Stimulated activated CD4-positive, alpha-beta T cell treated with anti-CD3 and anti-CD28 coated beads, Interleukin-4, amount 100 ng/mL, for 4 hours (primary cell): Measurements from ENCODE around the gene RUNX2.
"Not testable (repeated sequence)": the region's sequence is repeated elsewhere in the genome, so short reads cannot be mapped to it uniquely, and the experiment has no call there.

Experiments
- DNase-seq, 2 experiments: peaks; one replicate each; pipeline ENCODE4 v3.0.0-alpha.2; 2020

The RUNX2 gene

GRCh38 chr6:45531999-45532595 lies 204.0 kb downstream of the RUNX2 start:
- no peak for DNase-seq

- no peak for DNase-seq
Observed at GRCh38 chr6:45532721-45533210, 204.6 kb downstream of the RUNX2 start.

GRCh38 chr6:45533386-45533785 lies 205.3 kb downstream of the RUNX2 start:
- DNase-seq, result no peak

- no peak for DNase-seq
Observed at GRCh38 chr6:45535933-45536332, 207.8 kb downstream of the RUNX2 start.

- no peak for DNase-seq
Observed at GRCh38 chr6:45537539-45537938, 209.4 kb downstream of the RUNX2 start.

- no peak for DNase-seq
Observed at GRCh38 chr6:45538641-45539547, 210.8 kb downstream of the RUNX2 start.

GRCh38 chr6:45540375-45540920 lies 212.3 kb downstream of the RUNX2 start:
- DNase-seq, result no peak

- no peak for DNase-seq
Observed at GRCh38 chr6:45541934-45542333, 213.8 kb downstream of the RUNX2 start.

- no peak for DNase-seq
Observed at GRCh38 chr6:45543298-45544235, 215.4 kb downstream of the RUNX2 start.

- DNase-seq, result no peak
Observed at GRCh38 chr6:45545416-45545815, 217.3 kb downstream of the RUNX2 start.

- no peak for DNase-seq
Observed at GRCh38 chr6:45548657-45549515, 220.8 kb downstream of the RUNX2 start.

- no peak for DNase-seq
Observed at GRCh38 chr6:45552536-45552935, 224.4 kb downstream of the RUNX2 start.

- no peak for DNase-seq
Observed at GRCh38 chr6:45553730-45554344, 225.7 kb downstream of the RUNX2 start.

GRCh38 chr6:45554591-45554990 lies 226.5 kb downstream of the RUNX2 start:
- DNase-seq, result no peak

- DNase-seq, result no peak
Observed at GRCh38 chr6:45555981-45556771, 228.0 kb downstream of the RUNX2 start.

GRCh38 chr6:45556828-45557227 lies 228.7 kb downstream of the RUNX2 start:
- no peak for DNase-seq

GRCh38 chr6:45557454-45557853 lies 229.3 kb downstream of the RUNX2 start:
- DNase-seq, result no peak

- no peak for DNase-seq
Observed at GRCh38 chr6:45558858-45559257, 230.7 kb downstream of the RUNX2 start.

GRCh38 chr6:45560321-45560820 lies 232.2 kb downstream of the RUNX2 start:
- DNase-seq, result not testable (repeated sequence)

- no peak for DNase-seq
Observed at GRCh38 chr6:45562171-45562570, 234.0 kb downstream of the RUNX2 start.
